ENCODE results near the gene AJAP1. TPM values are rescaled to one million over a fixed set of nuclear protein-coding genes. Genes with fewer than 3 reads are reported as not detected.

AJAP1 gene
- total RNA-seq, 1 experiment from 2014 or later, result not detected

GRCh38 chr1:4767308-4767707, 112.9 kb downstream of the AJAP1 start:
- Histone ChIP-seq H3K36me3 (ENCODE audit: control insufficient read depth, insufficient read depth, low read length) (no peaks in the 10 kb centered on the region), H3K4me1 (ENCODE audit: control insufficient read depth, insufficient read depth, low read length) (no peaks in the 10 kb centered on the region), H3K4me3 (ENCODE audit: low read depth in 2 of 2, low read length in 2 of 2) (no peak overlapping the region), H3K9me3 (ENCODE audit: control insufficient read depth, insufficient read depth, low read depth, low read length) (no peaks in the 10 kb centered on the region), H3K27me3 (ENCODE audit: control insufficient read depth, insufficient read depth, low read length) (no peaks in the 10 kb centered on the region), H3K27ac (ENCODE audit: low read length) (no peak overlapping the region)
- no TSS peak for BruUV-seq (replicated peaks)
- CTCF ChIA-PET, result no interaction called here
- DNase-seq (ENCODE audit: low read depth, low spot score), result no peak
- TF ChIP-seq CTCF (IDR thresholded peaks at IDR 0.05), result no peak
- no peak for TF ChIP-seq POLR2AphosphoS5 (IDR thresholded peaks at IDR 0.05; ENCODE audit: low read depth, low read length)
- no peak for TF ChIP-seq SIN3A (IDR thresholded peaks at IDR 0.05; ENCODE audit: borderline replicate concordance, insufficient read depth, low read depth, low read length)
- TF ChIP-seq REST (IDR thresholded peaks at IDR 0.05; ENCODE audit: insufficient read depth in 1 of 2, low read depth in 2 of 2, low read length in 1 of 2), result no peak
- TF ChIP-seq TCF7L2 (IDR thresholded peaks at IDR 0.05; ENCODE audit: low read depth, low read length), result no peak
- intact Hi-C loops (cut with micrococcal nuclease; ENCODE audit: unreplicated experiment), result no loop called here
- no peak for ATAC-seq
- in situ Hi-C loops (cut with HindIII; ENCODE audit: low pct_unique_long_range_greater_than_20kb, low sequenced_read_pairs), result no loop called here
- POLR2A ChIA-PET, result no interaction called here

DNA sequence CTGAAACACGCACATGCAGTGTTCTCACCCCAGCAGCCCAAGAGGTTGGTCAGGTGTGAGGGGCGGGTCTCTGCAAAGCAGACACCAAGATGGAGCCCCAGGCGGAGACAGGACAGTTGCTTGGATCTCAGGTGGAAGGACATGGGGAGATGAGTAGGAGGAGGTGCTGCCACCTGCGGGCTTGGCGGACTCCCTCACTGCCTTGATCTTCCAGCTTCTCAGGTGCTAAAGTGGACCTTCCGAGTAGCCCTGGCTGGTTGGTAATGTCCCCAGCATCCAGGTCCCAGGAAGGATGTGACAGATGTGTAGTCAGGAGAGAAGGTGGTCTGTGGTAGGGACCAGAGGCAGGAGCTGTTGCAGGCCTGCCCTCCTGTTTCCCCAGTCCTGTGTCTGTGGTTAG, 114.1 kb downstream of the AJAP1 start:
- ATAC-seq, result no peak
- Histone ChIP-seq H3K27ac (ENCODE audit: low read length) (no peak overlapping the region), H3K36me3 (ENCODE audit: control insufficient read depth, insufficient read depth, low read length) (no peaks in the 10 kb centered on the region), H3K4me3 (ENCODE audit: low read depth in 2 of 2, low read length in 2 of 2) (no peak overlapping the region), H3K9me3 (ENCODE audit: control insufficient read depth, insufficient read depth, low read depth, low read length) (no peaks in the 10 kb centered on the region), H3K27me3 (ENCODE audit: control insufficient read depth, insufficient read depth, low read length) (no peaks in the 10 kb centered on the region), H3K4me1 (ENCODE audit: control insufficient read depth, insufficient read depth, low read length) (no peaks in the 10 kb centered on the region)
- no TSS peak for BruUV-seq (replicated peaks)
- intact Hi-C loops (cut with micrococcal nuclease; ENCODE audit: unreplicated experiment), result no loop called here
- in situ Hi-C loops (cut with HindIII; ENCODE audit: low pct_unique_long_range_greater_than_20kb, low sequenced_read_pairs), result no loop called here
- no peak for TF ChIP-seq TCF7L2 (IDR thresholded peaks at IDR 0.05; ENCODE audit: low read depth, low read length)
- TF ChIP-seq SIN3A (IDR thresholded peaks at IDR 0.05; ENCODE audit: borderline replicate concordance, insufficient read depth, low read depth, low read length), result no peak
- TF ChIP-seq POLR2AphosphoS5 (IDR thresholded peaks at IDR 0.05; ENCODE audit: low read depth, low read length), result no peak
- no peak; the same call in 1 of the 2 replicates for TF ChIP-seq CTCF (IDR thresholded peaks at IDR 0.05)
- no peak for TF ChIP-seq REST (IDR thresholded peaks at IDR 0.05; ENCODE audit: insufficient read depth in 1 of 2, low read depth in 2 of 2, low read length in 1 of 2)
- no peak for DNase-seq (ENCODE audit: low read depth, low spot score)
- ChIA-PET POLR2A (no interaction called here), CTCF (no interaction called here)

Data from Panc1 (cell line).